Islet of Langerhans (tissue), 1 donor: Measurements from ENCODE around the gene FBXL19.
"Not testable (repeated sequence)": the region's sequence is repeated elsewhere in the genome, so short reads cannot be mapped to it uniquely, and the experiment has no call there.

Source experiments
- FAIRE-seq: peaks from one replicate; lab custom pipeline; 2011; peaks lifted over from hg19 to GRCh38; lab: Jason Lieb, UNC

The FBXL19 gene

GRCh38 chr16:30922420-30922959, 882 bp upstream of the FBXL19 start:
- FAIRE-seq: no peak

GRCh38 chr16:30922960-30923535, 324 bp upstream of the FBXL19 start:
- peak; percentile 98 for FAIRE-seq

GRCh38 chr16:30924076-30924912, 922 bp downstream of the FBXL19 start:
- no peak for FAIRE-seq

GRCh38 chr16:30924913-30925631, 1.7 kb downstream of the FBXL19 start:
- no peak for FAIRE-seq

- FAIRE-seq: no peak
Observed at GRCh38 chr16:30925632-30925987, 2.2 kb downstream of the FBXL19 start.

GRCh38 chr16:30925995-30926811, 2.8 kb downstream of the FBXL19 start:
- FAIRE-seq: no peak

GRCh38 chr16:30926937-30927788, 3.8 kb downstream of the FBXL19 start:
- no peak for FAIRE-seq

- no peak for FAIRE-seq
Observed at GRCh38 chr16:30927789-30928378, 4.5 kb downstream of the FBXL19 start.

GRCh38 chr16:30928390-30928789, 5.0 kb downstream of the FBXL19 start:
- no peak for FAIRE-seq

GRCh38 chr16:30929167-30929566, 5.8 kb downstream of the FBXL19 start:
- FAIRE-seq: no peak

GRCh38 chr16:30930160-30930571, 6.8 kb downstream of the FBXL19 start:
- FAIRE-seq: no peak

GRCh38 chr16:30931068-30931650, 7.8 kb downstream of the FBXL19 start:
- no peak for FAIRE-seq

GRCh38 chr16:30934827-30935557, 11.6 kb downstream of the FBXL19 start:
- no peak for FAIRE-seq

GRCh38 chr16:30937692-30938091, 14.3 kb downstream of the FBXL19 start:
- no peak for FAIRE-seq

- FAIRE-seq: not testable (repeated sequence)
Observed at GRCh38 chr16:30939571-30939970, 16.2 kb downstream of the FBXL19 start.

- no peak for FAIRE-seq
Observed at GRCh38 chr16:30941600-30942425, 18.4 kb downstream of the FBXL19 start.

- FAIRE-seq: no peak
Observed at GRCh38 chr16:30942426-30942806, 19.0 kb downstream of the FBXL19 start.

GRCh38 chr16:30944352-30944751, 21.0 kb downstream of the FBXL19 start:
- no peak for FAIRE-seq
